Thyroid gland (tissue), 4 donors: ENCODE results near the gene S100A7A.

ENCODE experiments used
- POLR2A ChIP-seq, 2 donors: fragments of 450-650 bp; IDR thresholded peaks; one replicate each; pipeline ENCODE4 v1.6.1; 2017; ENCODE audit warnings: antibody characterized with exemption in 2 of 2, mild to moderate bottlenecking in 2 of 2, moderate library complexity in 1 of 2
- TF ChIP-seq, protein P1 (sequence below), 6 experiments: fragments of 200-600 bp in 3 of 6; fragments of 450-650 bp in 3 of 6; sonication (generic) in 3 of 6; IDR thresholded peaks; one replicate each; pipeline ENCODE4 v1.5.1; 2016 to 2019; ENCODE audit warnings: antibody characterized with exemption in 6 of 6, mild to moderate bottlenecking in 2 of 6, inconsistent platforms in 1 of 6, moderate library complexity in 1 of 6

DNA sequence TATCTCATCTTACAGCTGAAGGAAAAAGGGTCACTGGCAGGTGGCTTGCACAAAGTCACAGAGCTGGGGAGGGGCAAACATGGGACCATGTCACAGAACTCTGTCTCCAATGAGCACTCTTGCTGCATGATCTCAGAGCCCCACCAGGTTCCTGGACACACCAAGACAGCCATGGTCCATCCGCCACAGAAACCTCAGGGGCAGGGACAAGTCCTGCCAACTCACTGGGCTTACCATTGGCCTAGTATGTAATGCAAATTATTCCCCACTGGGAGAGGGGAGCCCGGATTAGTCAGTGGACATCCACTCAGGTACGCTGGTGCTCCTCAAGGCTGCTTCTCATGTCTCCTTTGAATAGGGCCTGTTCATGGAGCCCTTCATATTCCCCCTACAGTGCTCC lies 14.2 kb downstream of the S100A7A start:
- TF ChIP-seq, protein P1, sequence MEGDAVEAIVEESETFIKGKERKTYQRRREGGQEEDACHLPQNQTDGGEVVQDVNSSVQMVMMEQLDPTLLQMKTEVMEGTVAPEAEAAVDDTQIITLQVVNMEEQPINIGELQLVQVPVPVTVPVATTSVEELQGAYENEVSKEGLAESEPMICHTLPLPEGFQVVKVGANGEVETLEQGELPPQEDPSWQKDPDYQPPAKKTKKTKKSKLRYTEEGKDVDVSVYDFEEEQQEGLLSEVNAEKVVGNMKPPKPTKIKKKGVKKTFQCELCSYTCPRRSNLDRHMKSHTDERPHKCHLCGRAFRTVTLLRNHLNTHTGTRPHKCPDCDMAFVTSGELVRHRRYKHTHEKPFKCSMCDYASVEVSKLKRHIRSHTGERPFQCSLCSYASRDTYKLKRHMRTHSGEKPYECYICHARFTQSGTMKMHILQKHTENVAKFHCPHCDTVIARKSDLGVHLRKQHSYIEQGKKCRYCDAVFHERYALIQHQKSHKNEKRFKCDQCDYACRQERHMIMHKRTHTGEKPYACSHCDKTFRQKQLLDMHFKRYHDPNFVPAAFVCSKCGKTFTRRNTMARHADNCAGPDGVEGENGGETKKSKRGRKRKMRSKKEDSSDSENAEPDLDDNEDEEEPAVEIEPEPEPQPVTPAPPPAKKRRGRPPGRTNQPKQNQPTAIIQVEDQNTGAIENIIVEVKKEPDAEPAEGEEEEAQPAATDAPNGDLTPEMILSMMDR (IDR thresholded peaks at IDR 0.05) = no peak
- no peak for TF ChIP-seq POLR2A (IDR thresholded peaks at IDR 0.05)
